ENCODE results near the gene ARHGAP15.

ARHGAP15 gene

GRCh38 chr2:143764261-143764660, 635.0 kb downstream of the ARHGAP15 start:
- no peak overlapping the region for H3K4me2 ChIP-seq (ENCODE audit: low read length)
- H3K27ac ChIP-seq (ENCODE audit: low read depth, low read length, poor library complexity, severe bottlenecking): no peak overlapping the region
- peaks cover 8% of the 10 kb centered on the region for H3K36me3 ChIP-seq (ENCODE audit: insufficient read depth, low read length)
- no peaks in the 10 kb centered on the region for H3K79me2 ChIP-seq (ENCODE audit: insufficient read depth, low read length)
- no peak overlapping the region for H2AFZ ChIP-seq (ENCODE audit: low read length)
- TF ChIP-seq EZH2 (IDR thresholded peaks at IDR 0.05; ENCODE audit: borderline replicate concordance, low read length) (no peak), CTCF (IDR thresholded peaks at IDR 0.05; ENCODE audit: low read length) (no peak)
- no peaks in the 10 kb centered on the region for H4K20me1 ChIP-seq (ENCODE audit: insufficient read depth, low read length)
- no peaks in the 10 kb centered on the region for H3K9me3 ChIP-seq (ENCODE audit: low read length)
- no peaks in the 10 kb centered on the region for H3F3A ChIP-seq (ENCODE audit: insufficient read depth, low read length)
- no peaks in the 10 kb centered on the region for H3K9me2 ChIP-seq (ENCODE audit: low read depth, low read length)
- no peak overlapping the region for H3K4me3 ChIP-seq (ENCODE audit: low read depth, low read length, poor library complexity, severe bottlenecking)
- no peaks in the 10 kb centered on the region for H3K4me1 ChIP-seq (ENCODE audit: insufficient read depth, low read length, severe bottlenecking)
- H3K27me3 ChIP-seq (ENCODE audit: insufficient read depth, low read length): no peaks in the 10 kb centered on the region
- no peak overlapping the region for H3K9ac ChIP-seq (ENCODE audit: low read length)

GRCh38 chr2:143764706-143765105, 635.5 kb downstream of the ARHGAP15 start:
- no peaks in the 10 kb centered on the region for H3K79me2 ChIP-seq (ENCODE audit: insufficient read depth, low read length)
- peaks cover 8% of the 10 kb centered on the region for H3K36me3 ChIP-seq (ENCODE audit: insufficient read depth, low read length)
- H3K9me3 ChIP-seq (ENCODE audit: low read length): no peaks in the 10 kb centered on the region
- no peak overlapping the region for H2AFZ ChIP-seq (ENCODE audit: low read length)
- H3K27ac ChIP-seq (ENCODE audit: low read depth, low read length, poor library complexity, severe bottlenecking): no peak overlapping the region
- H3F3A ChIP-seq (ENCODE audit: insufficient read depth, low read length): no peaks in the 10 kb centered on the region
- no peaks in the 10 kb centered on the region for H3K9me2 ChIP-seq (ENCODE audit: low read depth, low read length)
- H3K4me2 ChIP-seq (ENCODE audit: low read length): no peak overlapping the region
- H3K4me3 ChIP-seq (ENCODE audit: low read depth, low read length, poor library complexity, severe bottlenecking): no peak overlapping the region
- H3K9ac ChIP-seq (ENCODE audit: low read length): no peak overlapping the region
- no peaks in the 10 kb centered on the region for H4K20me1 ChIP-seq (ENCODE audit: insufficient read depth, low read length)
- TF ChIP-seq CTCF (IDR thresholded peaks at IDR 0.05; ENCODE audit: low read length): no peak
- no peak for TF ChIP-seq EZH2 (IDR thresholded peaks at IDR 0.05; ENCODE audit: borderline replicate concordance, low read length)
- no peaks in the 10 kb centered on the region for H3K27me3 ChIP-seq (ENCODE audit: insufficient read depth, low read length)
- H3K4me1 ChIP-seq (ENCODE audit: insufficient read depth, low read length, severe bottlenecking): no peaks in the 10 kb centered on the region

GRCh38 chr2:143768991-143769390, 639.8 kb downstream of the ARHGAP15 start:
- H3K36me3 ChIP-seq (ENCODE audit: insufficient read depth, low read length): peaks cover 8% of the 10 kb centered on the region
- no peaks in the 10 kb centered on the region for H3K27me3 ChIP-seq (ENCODE audit: insufficient read depth, low read length)
- TF ChIP-seq CTCF (IDR thresholded peaks at IDR 0.05; ENCODE audit: low read length): no peak
- H4K20me1 ChIP-seq (ENCODE audit: insufficient read depth, low read length): no peaks in the 10 kb centered on the region
- no peaks in the 10 kb centered on the region for H3K9me3 ChIP-seq (ENCODE audit: low read length)
- no peaks in the 10 kb centered on the region for H3K79me2 ChIP-seq (ENCODE audit: insufficient read depth, low read length)
- no peak overlapping the region for H3K4me2 ChIP-seq (ENCODE audit: low read length)
- H3K27ac ChIP-seq (ENCODE audit: low read depth, low read length, poor library complexity, severe bottlenecking): no peak overlapping the region
- no peaks in the 10 kb centered on the region for H3F3A ChIP-seq (ENCODE audit: insufficient read depth, low read length)
- H3K4me3 ChIP-seq (ENCODE audit: low read depth, low read length, poor library complexity, severe bottlenecking): no peak overlapping the region
- no peak overlapping the region for H3K9ac ChIP-seq (ENCODE audit: low read length)
- H3K9me2 ChIP-seq (ENCODE audit: low read depth, low read length): no peaks in the 10 kb centered on the region
- no peaks in the 10 kb centered on the region for H3K4me1 ChIP-seq (ENCODE audit: insufficient read depth, low read length, severe bottlenecking)
- H2AFZ ChIP-seq (ENCODE audit: low read length): no peak overlapping the region
